GM10266 (cell line): ENCODE data around the gene MICU2.
"Not testable (repeated sequence)": the region's sequence is repeated elsewhere in the genome, so short reads cannot be mapped to it uniquely, and the experiment has no call there.

ENCODE experiments used
- DNase-seq: peaks from one replicate; pipeline ENCODE4 v3.0.0; 2012; ENCODE audit errors: extremely low spot score
- CTCF ChIP-seq: IDR thresholded peaks from 2 replicates; pipeline ENCODE4 v1.5.1; 2012; ENCODE audit warnings: mild to moderate bottlenecking, low read depth; ENCODE audit not compliant: control insufficient read depth, insufficient read depth; ENCODE audit errors: missing control alignments

The MICU2 gene

GRCh38 chr13:21557995-21558394 lies 46.0 kb downstream of the MICU2 start:
- no peak for DNase-seq

GRCh38 chr13:21556051-21556450 lies 47.9 kb downstream of the MICU2 start:
- TF ChIP-seq CTCF, result no peak
- DNase-seq, result no peak

More at GRCh38 chr13:21557995-21558394, 46.0 kb downstream of the MICU2 start:
- TF ChIP-seq CTCF, result peak; percentile 38

GRCh38 chr13:21553261-21553660 lies 50.7 kb downstream of the MICU2 start:
- DNase-seq, result not testable (repeated sequence)

GRCh38 chr13:21550918-21551317 lies 53.1 kb downstream of the MICU2 start:
- DNase-seq, result no peak
- TF ChIP-seq CTCF, result no peak

- TF ChIP-seq CTCF, result no peak
- DNase-seq, result no peak
Measured at GRCh38 chr13:21549633-21550032, 54.3 kb downstream of the MICU2 start.

GRCh38 chr13:21548577-21548976 lies 55.4 kb downstream of the MICU2 start:
- no peak for DNase-seq
- no peak for TF ChIP-seq CTCF

- TF ChIP-seq CTCF, result no peak
- DNase-seq, result no peak
Measured at GRCh38 chr13:21546372-21546771, 57.6 kb downstream of the MICU2 start.

- DNase-seq, result no peak
- no peak for TF ChIP-seq CTCF
Measured at GRCh38 chr13:21544515-21544914, 59.5 kb downstream of the MICU2 start.
